H9 (cell line): ENCODE measurements around the gene MRM3. TPM values are rescaled to one million over a fixed set of nuclear protein-coding genes. Genes with fewer than 3 reads are reported as not detected.

Experiments
- DNase-seq: peaks from one replicate; pipeline ENCODE4 v3.0.0-alpha.2; 2017
- H2AFZ ChIP-seq: one replicate; pipeline ENCODE4 v1.6.1; 2013; ENCODE audit warnings: mild to moderate bottlenecking, low read length, control low read depth, moderate library complexity
- H2AK5ac ChIP-seq: 2 replicates; pipeline ENCODE4 v1.6.1; 2013; ENCODE audit warnings: low read length, control low read depth, mixed read lengths; ENCODE audit not compliant: insufficient read length
- H2BK120ac ChIP-seq: one replicate; pipeline ENCODE4 v1.6.1; 2013; ENCODE audit warnings: low read depth, mild to moderate bottlenecking, low read length, control low read depth, inconsistent platforms; ENCODE audit not compliant: poor library complexity, severe bottlenecking
- H2BK12ac ChIP-seq: 2 replicates; pipeline ENCODE4 v1.6.1; 2013; ENCODE audit warnings: low read length, control low read depth, mixed read lengths, low read depth; ENCODE audit not compliant: insufficient read length
- H2BK15ac ChIP-seq: 2 replicates; pipeline ENCODE4 v1.6.1; 2013; ENCODE audit warnings: low read depth, low read length, control low read depth
- H2BK20ac ChIP-seq: one replicate; pipeline ENCODE4 v1.6.1; 2013; ENCODE audit warnings: low read depth, mild to moderate bottlenecking, low read length, control low read depth, inconsistent platforms; ENCODE audit not compliant: poor library complexity, severe bottlenecking
- H2BK5ac ChIP-seq: 2 replicates; pipeline ENCODE4 v1.6.1; 2013; ENCODE audit warnings: low read length, control low read depth, mixed read lengths; ENCODE audit not compliant: insufficient read length
- H3K14ac ChIP-seq: 2 replicates; pipeline ENCODE4 v1.6.1; 2013; ENCODE audit warnings: low read length, control low read depth; ENCODE audit not compliant: insufficient read depth
- H3K18ac ChIP-seq: 2 replicates; pipeline ENCODE4 v1.6.1; 2013; ENCODE audit warnings: low read depth, mild to moderate bottlenecking, mixed read lengths, low read length, control low read depth; ENCODE audit not compliant: insufficient read length
- H3K23ac ChIP-seq: 2 replicates; pipeline ENCODE4 v1.6.1; 2013; ENCODE audit warnings: low read length, control low read depth, mixed read lengths, low read depth; ENCODE audit not compliant: insufficient read length
- H3K23me2 ChIP-seq: 2 replicates; pipeline ENCODE4 v1.6.1; 2013; ENCODE audit warnings: low read depth, mild to moderate bottlenecking, mixed read lengths, low read length, control low read depth; ENCODE audit not compliant: insufficient read length, poor library complexity, severe bottlenecking
- H3K27ac ChIP-seq: 2 replicates; pipeline ENCODE4 v1.5.1; 2013; ENCODE audit warnings: low read length, control low read depth, mixed read lengths, low read depth; ENCODE audit not compliant: insufficient read length
- H3K27me3 ChIP-seq: 2 replicates; pipeline ENCODE4 v1.6.1; 2013; ENCODE audit warnings: low read length, control low read depth, inconsistent platforms; ENCODE audit not compliant: insufficient read depth
- H3K4ac ChIP-seq: 2 replicates; pipeline ENCODE4 v1.6.1; 2013; ENCODE audit warnings: low read depth, mild to moderate bottlenecking, control low read depth, inconsistent platforms, low read length, moderate library complexity
- H3K4me1 ChIP-seq: 2 replicates; pipeline ENCODE4 v1.6.1; 2013; ENCODE audit warnings: low read length, control low read depth, inconsistent platforms; ENCODE audit not compliant: insufficient read depth
- H3K4me2 ChIP-seq: 2 replicates; pipeline ENCODE4 v1.6.1; 2013; ENCODE audit warnings: low read length, control low read depth, mixed read lengths; ENCODE audit not compliant: insufficient read length, insufficient read depth
- H3K56ac ChIP-seq: 2 replicates; pipeline ENCODE4 v1.6.1; 2013; ENCODE audit warnings: low read depth, mild to moderate bottlenecking, mixed read lengths, low read length, control low read depth; ENCODE audit not compliant: insufficient read length
- H3K79me1 ChIP-seq: 2 replicates; pipeline ENCODE4 v1.6.1; 2013; ENCODE audit warnings: low read depth, mild to moderate bottlenecking, moderate library complexity, low read length, control low read depth, inconsistent platforms; ENCODE audit not compliant: insufficient read depth, poor library complexity, severe bottlenecking
- H3K79me2 ChIP-seq: 2 replicates; pipeline ENCODE4 v1.6.1; 2013; ENCODE audit warnings: low read length, control low read depth, inconsistent platforms; ENCODE audit not compliant: insufficient read depth
- H3K9ac ChIP-seq: 2 replicates; pipeline ENCODE4 v1.6.1; 2013; ENCODE audit warnings: low read length, control low read depth, mixed read lengths; ENCODE audit not compliant: insufficient read length; ENCODE audit errors: extremely low read depth
- H3K9me3 ChIP-seq: one replicate; pipeline ENCODE4 v1.6.1; 2013; ENCODE audit warnings: low read depth, low read length, inconsistent platforms; ENCODE audit not compliant: control insufficient read depth
- H3T11ph ChIP-seq: one replicate; pipeline ENCODE4 v1.6.1; 2013; ENCODE audit warnings: mild to moderate bottlenecking, low read length, control low read depth, inconsistent platforms
- H4K20me1 ChIP-seq: one replicate; pipeline ENCODE4 v1.6.1; 2013; ENCODE audit not compliant: control insufficient read depth, insufficient read length, insufficient read depth
- H4K5ac ChIP-seq: 2 replicates; pipeline ENCODE4 v1.6.1; 2013; ENCODE audit warnings: low read depth, mild to moderate bottlenecking, mixed read lengths, low read length, control low read depth; ENCODE audit not compliant: insufficient read length
- H4K8ac ChIP-seq: replicated peaks from 2 replicates; pipeline ENCODE4 v1.6.1; 2013; ENCODE audit warnings: low read length, control low read depth, mixed read lengths, low read depth; ENCODE audit not compliant: insufficient read length
- H4K91ac ChIP-seq: 2 replicates; pipeline ENCODE4 v1.6.1; 2013; ENCODE audit warnings: low read depth, mild to moderate bottlenecking, moderate library complexity, mixed read lengths, low read length, control low read depth; ENCODE audit not compliant: insufficient read length
- H3K27ac Mint-ChIP-seq, 3 experiments: 2 replicates in 2 of 3; 3 replicates in 1 of 3; pipeline ENCODE4 v1.8.0; 2020 to 2021; ENCODE audit warnings: mixed read lengths in 3 of 3, mild to moderate bottlenecking in 1 of 3, moderate library complexity in 1 of 3
- H3K27me3 Mint-ChIP-seq: 2 replicates; pipeline ENCODE4 v1.8.0; 2021; ENCODE audit warnings: low read depth, mild to moderate bottlenecking, moderate library complexity, mixed read lengths
- H3K36me3 Mint-ChIP-seq, 3 experiments: 2 replicates in 2 of 3; 3 replicates in 1 of 3; pipeline ENCODE4 v1.8.0; 2020 to 2021; ENCODE audit warnings: low read depth in 3 of 3, mixed read lengths in 3 of 3; ENCODE audit not compliant: insufficient read depth in 1 of 3
- H3K4me1 Mint-ChIP-seq, 2 experiments: 2 replicates each; pipeline ENCODE4 v1.8.0; 2020; ENCODE audit warnings: mixed read lengths in 2 of 2
- H3K4me3 Mint-ChIP-seq, 2 experiments: 2 replicates in 1 of 2; 3 replicates in 1 of 2; pipeline ENCODE4 v1.8.0; 2020 to 2021; ENCODE audit warnings: mild to moderate bottlenecking in 2 of 2, mixed read lengths in 2 of 2, moderate library complexity in 1 of 2
- H3K9me3 Mint-ChIP-seq, 2 experiments: 2 replicates in 1 of 2; 3 replicates in 1 of 2; pipeline ENCODE4 v1.8.0; 2020; ENCODE audit warnings: mild to moderate bottlenecking in 2 of 2, mixed read lengths in 2 of 2, moderate library complexity in 1 of 2
- WGBS: extraction: QIAGEN DNeasy Blood & Tissue Kit; methylation state at CpG from one replicate; pipeline ENCODE4 v1.1.7; 2013; ENCODE audit warnings: missing lambda C conversion rate, low lambda C conversion rate, mixed read lengths; ENCODE audit not compliant: insufficient read length; ENCODE audit errors: extremely low coverage; 5-methylcytosine and 5-hydroxymethylcytosine counted together
- total RNA-seq: library from RNA; stranded (reverse); gene quantifications from 2 replicates; pipeline ENCODE4 v1.2.1, GENCODE V29; 2021
- TF ChIP-seq, protein P1 (sequence below): fragments of 200-600 bp; sonication (generic); conservative IDR thresholded peaks from 3 replicates; pipeline ENCODE4 v1.8.0; 2021; ENCODE audit warnings: antibody characterized with exemption, mild to moderate bottlenecking

Gene MRM3
- total RNA-seq, 1 experiment from 2014 or later: 25.3 TPM

DNA sequence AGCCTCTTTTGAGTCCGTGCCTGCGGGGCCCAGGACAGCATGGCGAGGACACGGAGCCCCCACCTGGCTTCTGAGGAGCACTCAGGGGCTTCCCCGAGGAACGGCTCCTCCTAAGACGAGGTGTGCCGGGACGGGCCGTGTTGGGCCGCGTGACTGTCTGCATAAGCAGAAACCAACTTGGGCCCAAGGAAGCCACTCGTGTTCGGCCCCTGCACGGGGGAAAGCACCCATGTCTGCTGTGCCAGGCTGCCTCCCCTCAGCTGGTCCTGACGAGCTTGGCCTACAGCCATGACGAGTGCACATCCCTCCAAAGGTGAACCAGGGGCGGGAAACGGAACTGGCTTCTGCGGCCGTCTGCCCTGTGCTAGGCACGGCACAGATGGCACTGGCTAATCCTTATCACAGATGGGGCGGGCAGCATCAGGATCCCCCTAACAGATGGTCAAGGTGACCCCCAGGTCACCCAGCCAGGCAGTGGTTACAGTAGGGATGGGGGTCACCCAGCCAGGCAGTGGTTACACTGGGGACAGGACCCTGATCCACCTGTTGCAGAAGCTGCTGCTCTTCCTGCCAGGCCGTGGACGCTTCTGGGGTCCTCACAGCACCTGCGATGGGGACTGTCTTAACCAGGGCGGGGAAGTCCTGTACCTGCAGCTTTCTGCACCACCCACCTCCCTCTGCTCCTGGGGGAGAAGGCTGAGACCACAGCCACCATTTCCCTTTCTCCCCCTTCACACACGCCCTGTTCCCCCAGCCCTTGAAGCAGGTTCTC is 25.6 kb downstream of the MRM3 start:
- no peak overlapping the region for H3K9ac ChIP-seq
- no peak overlapping the region for H3K14ac ChIP-seq
- no peak overlapping the region for H3K18ac ChIP-seq
- H3K23ac ChIP-seq: no peak overlapping the region
- no peak overlapping the region for H4K91ac ChIP-seq
- no peak overlapping the region for H2AK5ac ChIP-seq
- Mint-ChIP-seq H3K27me3 (no peaks in the 10 kb centered on the region; the same call in 1 of the 2 replicates), H3K27ac (no peak overlapping the region), H3K9me3 (peaks cover 2% of the 10 kb centered on the region in 2 experiments; a peak in 2 of 5 replicates), H3K4me1 (peaks cover 0 to 3% of the 10 kb centered on the region in 2 experiments; a peak in 1 of 4 replicates), H3K36me3 (peaks cover 21 to 41% (median 37%) of the 10 kb centered on the region in 3 experiments), H3K4me3 (no peak overlapping the region)
- no peak overlapping the region for H2BK5ac ChIP-seq
- no peak overlapping the region for H3T11ph ChIP-seq
- H3K9me3 ChIP-seq: no peaks in the 10 kb centered on the region
- H3K27ac ChIP-seq: no peak overlapping the region
- H2BK15ac ChIP-seq: no peak overlapping the region
- no peak for DNase-seq
- H4K8ac ChIP-seq: no peak overlapping the region
- H3K23me2 ChIP-seq: no peaks in the 10 kb centered on the region
- no peak overlapping the region for H3K4me2 ChIP-seq
- no peaks in the 10 kb centered on the region for H3K79me1 ChIP-seq
- no peak overlapping the region for H2BK20ac ChIP-seq
- H3K27me3 ChIP-seq: no peaks in the 10 kb centered on the region
- H4K5ac ChIP-seq: no peak overlapping the region
- H2BK120ac ChIP-seq: no peak overlapping the region
- H2AFZ ChIP-seq: no peak overlapping the region
- H4K20me1 ChIP-seq: no peaks in the 10 kb centered on the region
- H3K56ac ChIP-seq: no peak overlapping the region
- H3K4ac ChIP-seq: no peak overlapping the region
- H2BK12ac ChIP-seq: no peak overlapping the region
- no peaks in the 10 kb centered on the region; the same call in 1 of the 2 replicates for H3K79me2 ChIP-seq
- no peaks in the 10 kb centered on the region; the same call in 1 of the 2 replicates for H3K4me1 ChIP-seq
- TF ChIP-seq, protein P1, sequence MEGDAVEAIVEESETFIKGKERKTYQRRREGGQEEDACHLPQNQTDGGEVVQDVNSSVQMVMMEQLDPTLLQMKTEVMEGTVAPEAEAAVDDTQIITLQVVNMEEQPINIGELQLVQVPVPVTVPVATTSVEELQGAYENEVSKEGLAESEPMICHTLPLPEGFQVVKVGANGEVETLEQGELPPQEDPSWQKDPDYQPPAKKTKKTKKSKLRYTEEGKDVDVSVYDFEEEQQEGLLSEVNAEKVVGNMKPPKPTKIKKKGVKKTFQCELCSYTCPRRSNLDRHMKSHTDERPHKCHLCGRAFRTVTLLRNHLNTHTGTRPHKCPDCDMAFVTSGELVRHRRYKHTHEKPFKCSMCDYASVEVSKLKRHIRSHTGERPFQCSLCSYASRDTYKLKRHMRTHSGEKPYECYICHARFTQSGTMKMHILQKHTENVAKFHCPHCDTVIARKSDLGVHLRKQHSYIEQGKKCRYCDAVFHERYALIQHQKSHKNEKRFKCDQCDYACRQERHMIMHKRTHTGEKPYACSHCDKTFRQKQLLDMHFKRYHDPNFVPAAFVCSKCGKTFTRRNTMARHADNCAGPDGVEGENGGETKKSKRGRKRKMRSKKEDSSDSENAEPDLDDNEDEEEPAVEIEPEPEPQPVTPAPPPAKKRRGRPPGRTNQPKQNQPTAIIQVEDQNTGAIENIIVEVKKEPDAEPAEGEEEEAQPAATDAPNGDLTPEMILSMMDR: no peak
- no CpG with 5 or more reads among the region's 28 CpGs for WGBS
